Hypothalamus (tissue), 51 donors: Measurements from ENCODE around the gene C11orf42.
A peak's percentile ranks its signal among the peaks of the same experiment; 100 is the strongest.
"Not testable (repeated sequence)": the region's sequence is repeated elsewhere in the genome, so short reads cannot be mapped to it uniquely, and the experiment has no call there.

ENCODE experiments used
- DNase-seq, 51 donors: peaks; one replicate each; lab custom pipeline; 2025; lab: John Stamatoyannopoulos, UW

C11orf42 gene

GRCh38 chr11:6217722-6218121 is 12.4 kb downstream of the C11orf42 start:
- DNase-seq = no peak

GRCh38 chr11:6219359-6219758 is 14.0 kb downstream of the C11orf42 start:
- DNase-seq = peak in 1 of 51 donors; percentile 8

- no peak for DNase-seq
Measured at GRCh38 chr11:6223854-6224253, 18.5 kb downstream of the C11orf42 start.

GRCh38 chr11:6224421-6224820 is 19.1 kb downstream of the C11orf42 start:
- DNase-seq = no peak

- no peak for DNase-seq
Measured at GRCh38 chr11:6225024-6225423, 19.7 kb downstream of the C11orf42 start.

GRCh38 chr11:6225896-6226295 is 20.5 kb downstream of the C11orf42 start:
- DNase-seq = no peak

GRCh38 chr11:6228520-6228919 is 23.2 kb downstream of the C11orf42 start:
- DNase-seq = no peak

- DNase-seq = no peak
Measured at GRCh38 chr11:6229911-6230310, 24.6 kb downstream of the C11orf42 start.

GRCh38 chr11:6232899-6233298 is 27.5 kb downstream of the C11orf42 start:
- no peak for DNase-seq

GRCh38 chr11:6233984-6234386 is 28.6 kb downstream of the C11orf42 start:
- DNase-seq = no peak

GRCh38 chr11:6234387-6235107 is 29.2 kb downstream of the C11orf42 start, which contains the start of gene FHIP1B:
Gene FHIP1B, minus strand, starts transcription at chr11:6234636. Its CDS starts 10,120 bp downstream, at chr11:6224516.
- peak; percentile 68 to 100 (median 99) for DNase-seq

GRCh38 chr11:6237266-6237665 is 31.9 kb downstream of the C11orf42 start:
- DNase-seq = no peak

GRCh38 chr11:6237761-6238302 is 32.5 kb downstream of the C11orf42 start:
- no peak for DNase-seq

- DNase-seq = no peak
Measured at GRCh38 chr11:6238902-6239301, 33.5 kb downstream of the C11orf42 start, which contains the start of gene CNGA4. Gene CNGA4, plus strand, starts transcription at chr11:6239089. Its CDS starts 118 bp downstream, at chr11:6239207.

GRCh38 chr11:6240139-6240538 is 34.8 kb downstream of the C11orf42 start:
- no peak for DNase-seq

GRCh38 chr11:6240781-6241180 is 35.4 kb downstream of the C11orf42 start:
- DNase-seq = no peak

- no peak for DNase-seq
Measured at GRCh38 chr11:6241316-6241715, 36.0 kb downstream of the C11orf42 start.

- DNase-seq = no peak
Measured at GRCh38 chr11:6245536-6245935, 40.2 kb downstream of the C11orf42 start.

- DNase-seq = no peak
Measured at GRCh38 chr11:6248248-6248647, 42.9 kb downstream of the C11orf42 start.

- not testable (repeated sequence) for DNase-seq
Measured at GRCh38 chr11:6248897-6249296, 43.5 kb downstream of the C11orf42 start.

GRCh38 chr11:6249770-6250555 is 44.6 kb downstream of the C11orf42 start:
- peak in 4 of 51 donors; percentile 6 to 47 (median 24) for DNase-seq
